Peyer's patch (tissue), 4 donors: Measurements from ENCODE around the gene SPRR5. TPM values are rescaled to one million over a fixed set of nuclear protein-coding genes. Genes with fewer than 3 reads are reported as not detected.

ENCODE experiments used
- DNase-seq, 3 donors: peaks; one replicate each; pipeline ENCODE4 v3.0.0-alpha.2; 2017 to 2019
- H3K27ac ChIP-seq, 4 donors: fragments of 200-600 bp; sonication (generic); one replicate each; pipeline ENCODE4 v1.5.1; 2016 to 2019
- H3K27me3 ChIP-seq, 2 donors: fragments of 200-600 bp; sonication (generic); one replicate each; pipeline ENCODE4 v1.5.1; 2019
- H3K36me3 ChIP-seq, 3 donors: fragments of 200-600 bp; sonication (generic); one replicate each; pipeline ENCODE4 v1.5.1; 2016 to 2019
- H3K4me1 ChIP-seq, 4 donors: fragments of 200-600 bp; sonication (generic); one replicate each; pipeline ENCODE4 v1.5.1; 2016 to 2019
- H3K4me3 ChIP-seq, 4 donors: fragments of 200-600 bp; sonication (generic); 1 replicate in 3 of 4; 2 replicates in 1 of 4; pipeline ENCODE4 v1.5.1; 2016 to 2019; ENCODE audit warnings: mild to moderate bottlenecking in 1 of 4
- H3K9me3 ChIP-seq, 4 donors: fragments of 200-600 bp; sonication (generic); one replicate each; pipeline ENCODE4 v1.5.1; 2016 to 2019; ENCODE audit warnings: mild to moderate bottlenecking in 1 of 4
- CTCF ChIP-seq, 6 experiments: fragments of 450-650 bp in 4 of 6; fragments of 200-600 bp in 2 of 6; sonication (generic) in 1 of 6; IDR thresholded peaks; one replicate each; pipeline ENCODE4 v1.5.1; 2017 to 2019; ENCODE audit warnings: antibody characterized with exemption in 6 of 6, mild to moderate bottlenecking in 3 of 6, moderate library complexity in 1 of 6
- POLR2A ChIP-seq, 2 donors: fragments of 450-650 bp; IDR thresholded peaks; one replicate each; pipeline ENCODE4 v1.5.1; 2017; ENCODE audit warnings: antibody characterized with exemption in 2 of 2, mild to moderate bottlenecking in 2 of 2, moderate library complexity in 2 of 2
- total RNA-seq, 4 donors: library from RNA; depleted of rRNA; stranded (reverse); fragments of >200 nt; gene quantifications; one replicate each; pipeline ENCODE4 v1.1.0, GENCODE V29; 2016

The SPRR5 gene
- total RNA-seq, 4 donors from 2014 or later, result not detected

GRCh38 chr1:152946248-152946647 lies 758 bp upstream of the SPRR5 start:
- DNase-seq, result no peak
- Histone ChIP-seq H3K4me1 (no peaks in the 10 kb centered on the region), H3K4me3 (no peak overlapping the region), H3K36me3 (no peaks in the 10 kb centered on the region), H3K9me3 (no peaks in the 10 kb centered on the region), H3K27me3 (no peaks in the 10 kb centered on the region), H3K27ac (no peak overlapping the region)
- TF ChIP-seq POLR2A (IDR thresholded peaks at IDR 0.05) (no peak), CTCF (IDR thresholded peaks at IDR 0.05) (no peak)

- Histone ChIP-seq H3K4me3 (no peak overlapping the region), H3K27ac (no peak overlapping the region), H3K9me3 (no peaks in the 10 kb centered on the region), H3K36me3 (no peaks in the 10 kb centered on the region), H3K4me1 (no peaks in the 10 kb centered on the region), H3K27me3 (no peaks in the 10 kb centered on the region)
- TF ChIP-seq POLR2A (IDR thresholded peaks at IDR 0.05) (no peak), CTCF (IDR thresholded peaks at IDR 0.05) (no peak)
- no peak for DNase-seq
Measured at GRCh38 chr1:152951711-152952110, 4.7 kb downstream of the SPRR5 start.

GRCh38 chr1:152953761-152954160 lies 6.8 kb downstream of the SPRR5 start:
- Histone ChIP-seq H3K4me3 (no peak overlapping the region), H3K4me1 (no peaks in the 10 kb centered on the region), H3K36me3 (no peaks in the 10 kb centered on the region), H3K27ac (no peak overlapping the region), H3K27me3 (no peaks in the 10 kb centered on the region), H3K9me3 (no peaks in the 10 kb centered on the region)
- TF ChIP-seq CTCF (IDR thresholded peaks at IDR 0.05), result no peak
- TF ChIP-seq POLR2A (IDR thresholded peaks at IDR 0.05), result no peak
- no peak for DNase-seq

- no peaks in the 10 kb centered on the region for H3K27me3 ChIP-seq
- H3K4me1 ChIP-seq, result no peaks in the 10 kb centered on the region
- DNase-seq, result no peak
- H3K27ac ChIP-seq, result no peak overlapping the region
- TF ChIP-seq CTCF (IDR thresholded peaks at IDR 0.05), result no peak
- no peak for TF ChIP-seq POLR2A (IDR thresholded peaks at IDR 0.05)
- H3K9me3 ChIP-seq, result no peaks in the 10 kb centered on the region
- no peak overlapping the region for H3K4me3 ChIP-seq
- no peaks in the 10 kb centered on the region for H3K36me3 ChIP-seq
Measured at GRCh38 chr1:152954436-152954835, 7.4 kb downstream of the SPRR5 start.

GRCh38 chr1:152957561-152957960 lies 10.6 kb downstream of the SPRR5 start:
- Histone ChIP-seq H3K4me1 (no peaks in the 10 kb centered on the region), H3K27me3 (no peaks in the 10 kb centered on the region), H3K9me3 (no peaks in the 10 kb centered on the region), H3K27ac (no peak overlapping the region), H3K36me3 (no peaks in the 10 kb centered on the region), H3K4me3 (no peak overlapping the region)
- DNase-seq, result no peak
- TF ChIP-seq CTCF (IDR thresholded peaks at IDR 0.05) (no peak), POLR2A (IDR thresholded peaks at IDR 0.05) (no peak)

GRCh38 chr1:152959273-152959672 lies 12.3 kb downstream of the SPRR5 start:
- Histone ChIP-seq H3K27me3 (no peaks in the 10 kb centered on the region), H3K4me3 (no peak overlapping the region), H3K9me3 (no peaks in the 10 kb centered on the region), H3K4me1 (no peaks in the 10 kb centered on the region), H3K36me3 (no peaks in the 10 kb centered on the region), H3K27ac (no peak overlapping the region)
- no peak for DNase-seq
- TF ChIP-seq POLR2A (IDR thresholded peaks at IDR 0.05) (no peak), CTCF (IDR thresholded peaks at IDR 0.05) (no peak)
